ENCODE measurements around the gene TMEM125. TPM values are rescaled to one million over a fixed set of nuclear protein-coding genes. Genes with fewer than 3 reads are reported as not detected.

TMEM125 gene
- total RNA-seq, 1 donor from 2014 or later, result 19.8 TPM

DNA sequence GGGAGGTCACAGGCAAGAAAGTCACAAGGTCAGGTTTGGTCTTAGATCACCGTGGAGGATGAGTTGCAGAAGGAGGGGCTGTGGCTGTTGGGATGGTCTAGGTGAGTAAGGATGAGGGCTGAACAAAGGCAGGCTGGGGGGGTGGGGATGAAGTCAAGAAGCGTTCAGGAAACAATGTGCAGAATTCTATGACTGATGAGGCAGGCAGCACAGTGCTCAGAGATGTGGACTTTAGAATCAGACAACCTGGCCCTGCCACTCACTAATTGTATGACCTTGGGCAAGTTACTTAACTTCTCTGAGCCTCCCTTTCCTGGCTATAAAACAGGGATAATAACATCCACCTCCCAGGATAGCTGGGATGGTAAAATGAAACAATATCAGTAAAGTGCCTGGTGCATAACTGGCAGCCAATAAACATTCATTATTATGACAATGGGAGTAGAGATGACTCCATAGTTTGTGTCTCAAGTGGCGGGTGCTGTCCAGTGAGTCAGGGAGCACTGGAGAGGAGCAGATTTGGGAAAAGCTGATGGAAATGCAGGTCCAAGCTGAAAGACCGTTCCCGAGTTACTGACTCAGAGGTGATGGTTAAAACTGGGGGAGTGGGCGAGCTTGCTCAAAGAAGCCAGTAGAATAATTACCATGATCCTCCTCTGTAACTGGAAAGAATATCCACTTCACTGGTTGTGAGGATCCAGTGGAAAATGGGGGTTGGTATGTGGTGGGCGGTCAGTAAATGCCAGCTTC, 33.1 kb downstream of the TMEM125 start:
- Mint-ChIP-seq H3K27me3 (peaks cover 4% of the 10 kb centered on the region), H3K4me3 (no peak overlapping the region), H3K9me3 (no peaks in the 10 kb centered on the region), H3K36me3 (no peaks in the 10 kb centered on the region), H3K4me1 (ENCODE audit: unreplicated experiment) (peaks cover 17% of the 10 kb centered on the region), H3K27ac (no peak overlapping the region)
- TF ChIP-seq, protein P1, sequence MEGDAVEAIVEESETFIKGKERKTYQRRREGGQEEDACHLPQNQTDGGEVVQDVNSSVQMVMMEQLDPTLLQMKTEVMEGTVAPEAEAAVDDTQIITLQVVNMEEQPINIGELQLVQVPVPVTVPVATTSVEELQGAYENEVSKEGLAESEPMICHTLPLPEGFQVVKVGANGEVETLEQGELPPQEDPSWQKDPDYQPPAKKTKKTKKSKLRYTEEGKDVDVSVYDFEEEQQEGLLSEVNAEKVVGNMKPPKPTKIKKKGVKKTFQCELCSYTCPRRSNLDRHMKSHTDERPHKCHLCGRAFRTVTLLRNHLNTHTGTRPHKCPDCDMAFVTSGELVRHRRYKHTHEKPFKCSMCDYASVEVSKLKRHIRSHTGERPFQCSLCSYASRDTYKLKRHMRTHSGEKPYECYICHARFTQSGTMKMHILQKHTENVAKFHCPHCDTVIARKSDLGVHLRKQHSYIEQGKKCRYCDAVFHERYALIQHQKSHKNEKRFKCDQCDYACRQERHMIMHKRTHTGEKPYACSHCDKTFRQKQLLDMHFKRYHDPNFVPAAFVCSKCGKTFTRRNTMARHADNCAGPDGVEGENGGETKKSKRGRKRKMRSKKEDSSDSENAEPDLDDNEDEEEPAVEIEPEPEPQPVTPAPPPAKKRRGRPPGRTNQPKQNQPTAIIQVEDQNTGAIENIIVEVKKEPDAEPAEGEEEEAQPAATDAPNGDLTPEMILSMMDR (conservative IDR thresholded peaks at IDR 0.05), result no peak
- no peak for DNase-seq (ENCODE audit: extremely low spot score, unreplicated experiment)

DNA sequence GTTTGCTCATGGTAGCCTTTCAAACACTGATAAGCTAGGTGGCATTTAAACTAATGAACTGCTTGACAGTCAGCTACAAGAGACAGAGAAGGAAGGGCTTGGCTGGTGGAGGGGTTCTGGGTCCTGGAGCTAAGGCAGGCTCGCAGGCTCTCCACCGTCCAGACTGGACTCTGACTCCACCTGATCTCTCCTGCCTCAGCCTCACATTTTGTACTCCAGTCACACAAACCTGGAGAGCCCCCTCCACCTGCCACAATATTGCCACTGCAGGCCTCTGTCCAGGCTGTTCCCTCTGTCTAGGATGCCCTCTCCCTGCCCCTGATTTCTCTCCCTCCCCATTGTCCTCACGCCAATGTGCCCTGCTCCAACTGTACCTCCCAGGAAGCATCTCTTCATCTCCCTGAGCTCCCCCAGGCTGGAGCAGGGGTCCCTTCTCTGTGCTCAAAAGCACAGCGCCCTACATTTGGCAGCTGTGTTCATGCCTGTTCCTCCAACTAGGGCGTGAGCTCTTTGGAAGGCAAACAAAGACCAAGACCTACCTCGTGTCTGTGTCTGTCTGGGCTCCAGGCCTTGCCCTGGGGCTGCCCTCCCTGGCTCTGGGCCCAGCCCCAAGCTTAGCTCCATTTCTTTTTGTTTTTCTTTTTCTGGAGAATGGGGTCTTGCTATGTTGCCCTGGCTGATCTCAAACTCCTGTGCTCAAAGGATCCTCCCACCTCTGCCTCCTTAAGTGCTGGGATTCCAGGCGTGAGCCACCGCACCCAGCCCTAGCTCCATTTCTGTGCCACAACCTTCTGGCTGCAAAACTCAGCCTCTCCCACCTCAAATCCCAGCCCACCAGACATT, 33.9 kb downstream of the TMEM125 start:
- peaks cover 17% of the 10 kb centered on the region for H3K4me1 Mint-ChIP-seq (ENCODE audit: unreplicated experiment)
- H3K9me3 Mint-ChIP-seq, result no peaks in the 10 kb centered on the region
- peaks cover 4% of the 10 kb centered on the region for H3K27me3 Mint-ChIP-seq
- TF ChIP-seq, protein P1 (conservative IDR thresholded peaks at IDR 0.05), result no peak
- no peak overlapping the region for H3K4me3 Mint-ChIP-seq
- H3K27ac Mint-ChIP-seq, result peak overlapping the region; percentile 71
- DNase-seq (ENCODE audit: extremely low spot score, unreplicated experiment), result no peak
- H3K36me3 Mint-ChIP-seq, result no peaks in the 10 kb centered on the region

DNA sequence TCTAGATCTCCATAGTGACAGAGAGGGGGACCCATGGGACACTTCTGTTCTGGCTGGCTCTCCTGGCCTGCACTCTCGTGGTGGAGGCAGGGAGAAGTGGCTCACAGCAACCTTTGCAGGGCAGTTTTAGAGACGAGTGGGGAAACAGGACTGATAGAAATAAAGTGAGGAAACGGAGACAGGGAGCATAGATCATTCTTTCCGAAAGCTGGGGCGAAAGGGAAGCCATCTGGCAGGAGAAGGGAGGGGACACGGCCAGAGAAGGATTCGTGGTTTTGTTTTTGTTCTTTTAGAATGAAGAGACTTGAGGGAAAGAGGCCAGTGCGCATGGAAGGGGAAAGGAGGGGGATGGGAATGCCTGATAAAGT, 34.5 kb downstream of the TMEM125 start:
- Mint-ChIP-seq H3K27me3 (peaks cover 4% of the 10 kb centered on the region), H3K36me3 (no peaks in the 10 kb centered on the region), H3K27ac (peak overlapping the region; percentile 71), H3K9me3 (no peaks in the 10 kb centered on the region), H3K4me1 (ENCODE audit: unreplicated experiment) (peaks cover 17% of the 10 kb centered on the region), H3K4me3 (no peak overlapping the region)
- no peak for DNase-seq (ENCODE audit: extremely low spot score, unreplicated experiment)
- TF ChIP-seq, protein P1 (conservative IDR thresholded peaks at IDR 0.05), result no peak

DNA sequence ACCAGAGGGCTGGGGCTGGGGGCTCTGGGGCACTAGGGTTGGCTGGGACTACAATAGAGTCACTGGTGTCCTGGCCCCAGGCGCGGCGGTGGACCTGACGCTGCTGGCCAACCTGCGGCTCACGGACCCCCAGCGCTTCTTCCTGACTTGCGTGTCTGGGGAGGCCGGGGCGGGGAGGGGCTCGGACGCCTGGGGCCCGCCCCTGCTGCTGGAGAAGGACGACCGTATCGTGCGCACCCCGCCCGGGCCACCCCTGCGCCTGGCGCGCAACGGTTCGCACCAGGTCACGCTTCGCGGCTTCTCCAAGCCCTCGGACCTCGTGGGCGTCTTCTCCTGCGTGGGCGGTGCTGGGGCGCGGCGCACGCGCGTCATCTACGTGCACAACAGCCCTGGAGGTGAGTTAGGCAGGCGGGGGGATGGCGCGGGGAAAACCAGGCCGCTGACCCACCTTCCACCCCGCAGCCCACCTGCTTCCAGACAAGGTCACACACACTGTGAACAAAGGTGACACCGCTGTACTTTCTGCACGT, 35.1 kb downstream of the TMEM125 start:
- H3K9me3 Mint-ChIP-seq, result no peaks in the 10 kb centered on the region
- H3K27me3 Mint-ChIP-seq, result peaks cover 4% of the 10 kb centered on the region
- no peak overlapping the region for H3K4me3 Mint-ChIP-seq
- TF ChIP-seq, protein P1 (conservative IDR thresholded peaks at IDR 0.05), result no peak
- H3K36me3 Mint-ChIP-seq, result no peaks in the 10 kb centered on the region
- H3K4me1 Mint-ChIP-seq (ENCODE audit: unreplicated experiment), result peaks cover 17% of the 10 kb centered on the region
- no peak for DNase-seq (ENCODE audit: extremely low spot score, unreplicated experiment)
- peak overlapping the region; percentile 71 for H3K27ac Mint-ChIP-seq

DNA sequence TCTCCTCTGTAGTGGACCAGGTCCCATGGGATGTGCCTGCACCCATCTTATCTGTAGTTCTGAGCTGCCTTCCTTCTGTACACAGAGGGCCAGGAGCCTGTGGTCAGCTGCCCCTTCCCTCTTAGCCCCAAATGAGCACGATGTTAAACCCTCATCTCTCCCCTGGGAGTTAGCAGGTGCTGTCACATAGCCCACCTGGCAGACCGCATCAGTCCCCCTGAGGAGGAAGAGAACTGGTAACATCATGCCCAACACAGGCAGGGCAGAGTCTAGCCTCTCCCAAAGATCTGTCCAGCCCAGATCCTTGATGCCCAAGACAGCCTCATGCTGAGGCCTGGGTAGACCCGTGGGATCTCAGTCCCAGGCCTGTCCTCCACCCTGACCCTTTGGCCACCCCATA, 35.7 kb downstream of the TMEM125 start:
- no peaks in the 10 kb centered on the region for H3K9me3 Mint-ChIP-seq
- H3K4me1 Mint-ChIP-seq (ENCODE audit: unreplicated experiment), result peaks cover 17% of the 10 kb centered on the region
- H3K27me3 Mint-ChIP-seq, result peaks cover 4% of the 10 kb centered on the region
- H3K4me3 Mint-ChIP-seq, result no peak overlapping the region
- TF ChIP-seq, protein P1 (conservative IDR thresholded peaks at IDR 0.05), result no peak
- no peak for DNase-seq (ENCODE audit: extremely low spot score, unreplicated experiment)
- H3K36me3 Mint-ChIP-seq, result no peaks in the 10 kb centered on the region
- H3K27ac Mint-ChIP-seq, result no peak overlapping the region
